K562 (cell line): ENCODE results near the gene SV2C. TPM values are rescaled to one million over a fixed set of nuclear protein-coding genes. Genes with fewer than 3 reads are reported as not detected.

ENCODE experiments used
- ATAC-seq: fragments of 200-7000 bp; cut with Tn5 transposase; 3 replicates; pipeline ENCODE4 v1.9.1; 2020; ENCODE audit warnings: moderate library complexity
- BruUV-seq: library from RNA; stranded (reverse); fragments of 400-500 nt; replicated peaks from 2 replicates; lab custom pipeline; 2021; lab: Mats Ljungman, UMichigan
- CTCF ChIA-PET: fragments of 300-600 bp; formaldehyde crosslinking; extraction: SDS; loops from one replicate; lab custom pipeline; 2021; ENCODE audit warnings: low intra/inter-chr PET ratio; lab: Yijun Ruan, JAX
- POLR2A ChIA-PET: fragments of 300-600, 350-650 bp; sonication (Branson Sonifier 250); formaldehyde crosslinking; extraction: SDS; loops from one replicate; lab custom pipeline; 2021; ENCODE audit warnings: antibody characterized with exemption, inconsistent platforms; lab: Yijun Ruan, JAX
- DNase-seq, 4 experiments: peaks; one replicate each; pipeline versions ENCODE4 v3.0.0 to v3.0.0-alpha.2; 2011 to 2018; ENCODE audit warnings: low spot score in 3 of 4, mixed read lengths in 3 of 4; ENCODE audit errors: extremely low read depth in 1 of 4
- FAIRE-seq: peaks from 2 replicates; lab custom pipeline; 2011; peaks lifted over from hg19 to GRCh38; lab: Jason Lieb, UNC
- H2AFZ ChIP-seq: 2 replicates; pipeline ENCODE4 v1.6.0; 2011; ENCODE audit warnings: low read depth, low read length, control low read depth, inconsistent platforms
- H3K27ac ChIP-seq: fragments of 200-600 bp; 3 replicates; pipeline ENCODE4 v1.8.0; 2011; ENCODE audit warnings: low read depth, mild to moderate bottlenecking, control low read depth, inconsistent platforms, low read length, moderate library complexity, mixed read lengths; ENCODE audit errors: extremely low read depth
- H3K27me3 ChIP-seq, 2 experiments: fragments of 300-600 bp in 1 of 2; 2 replicates in 1 of 2; 3 replicates in 1 of 2; pipeline versions ENCODE4 v1.6.0 to v1.8.0; 2011; ENCODE audit warnings: inconsistent platforms in 2 of 2, low read length in 2 of 2, mild to moderate bottlenecking in 1 of 2, mixed read lengths in 1 of 2, moderate library complexity in 1 of 2; ENCODE audit not compliant: control insufficient read depth in 2 of 2, insufficient read depth in 2 of 2
- H3K36me3 ChIP-seq: fragments of 300-600 bp; 3 replicates; pipeline ENCODE4 v1.8.0; 2011; ENCODE audit warnings: mild to moderate bottlenecking, low read length, inconsistent platforms; ENCODE audit not compliant: control insufficient read depth, insufficient read depth
- H3K4me1 ChIP-seq, 2 experiments: fragments of 200-600 bp in 1 of 2; replicated peaks in 1 of 2; 2 replicates in 1 of 2; 3 replicates in 1 of 2; pipeline versions ENCODE4 v1.5.1 to v1.8.0; 2011; ENCODE audit warnings: inconsistent platforms in 2 of 2, low read length in 2 of 2, mild to moderate bottlenecking in 1 of 2, mixed read lengths in 1 of 2, moderate library complexity in 1 of 2; ENCODE audit not compliant: control insufficient read depth in 2 of 2, insufficient read depth in 2 of 2
- H3K4me2 ChIP-seq: 2 replicates; pipeline ENCODE4 v1.6.1; 2011; ENCODE audit warnings: low read length, control low read depth, inconsistent platforms, mixed read lengths; ENCODE audit not compliant: insufficient read depth
- H3K4me3 ChIP-seq: fragments of 200-600 bp; sonication (generic), shearing (Covaris generic); 2 replicates; pipeline ENCODE4 v1.5.1; 2016; ENCODE audit warnings: control low read depth, inconsistent platforms
- H3K79me2 ChIP-seq: fragments of 200-600 bp; 3 replicates; pipeline ENCODE4 v1.8.0; 2011; ENCODE audit warnings: low read length, inconsistent platforms; ENCODE audit not compliant: control insufficient read depth, insufficient read depth
- H3K9ac ChIP-seq, 2 experiments: 2 replicates each; pipeline versions ENCODE4 v1.6.0 to v1.6.1; 2011; ENCODE audit warnings: low read depth in 2 of 2, low read length in 2 of 2, control low read depth in 1 of 2, inconsistent platforms in 1 of 2, mild to moderate bottlenecking in 1 of 2, mixed read lengths in 1 of 2; ENCODE audit not compliant: insufficient read depth in 1 of 2
- H3K9me1 ChIP-seq: one replicate; pipeline ENCODE4 v1.6.0; 2011; ENCODE audit warnings: inconsistent platforms, mild to moderate bottlenecking, low read length, moderate library complexity; ENCODE audit not compliant: control insufficient read depth, insufficient read depth
- H3K9me3 ChIP-seq: replicated peaks from 2 replicates; pipeline ENCODE4 v1.5.1; 2011; ENCODE audit warnings: low read depth, low read length, inconsistent platforms; ENCODE audit not compliant: control insufficient read depth, insufficient read depth
- H4K20me1 ChIP-seq: replicated peaks from 2 replicates; pipeline ENCODE4 v1.6.1; 2011; ENCODE audit warnings: low read length, inconsistent platforms, mixed read lengths; ENCODE audit not compliant: control insufficient read depth, insufficient read depth
- CEBPZ ChIP-seq: fragments of 150-350 bp; IDR thresholded peaks from 2 replicates; pipeline ENCODE4 v1.6.1; 2014; ENCODE audit warnings: low read depth, mild to moderate bottlenecking, low read length, borderline replicate concordance
- GTF2E2 ChIP-seq: fragments of 200-800 bp; sonication (Bioruptor generic); IDR thresholded peaks from 2 replicates; pipeline ENCODE4 v1.6.1; 2016; ENCODE audit warnings: missing genetic modification characterization, missing compliant biosample characterization
- HCFC1 ChIP-seq: IDR thresholded peaks from 2 replicates; pipeline ENCODE4 v1.6.1; 2012; ENCODE audit warnings: low read depth, low read length, improper control_type of control experiment
- NRF1 ChIP-seq, 2 experiments: fragments of 450-650 bp; IDR thresholded peaks in 1 of 2; conservative IDR thresholded peaks in 1 of 2; 2 replicates each; pipeline ENCODE4 v1.6.1; 2014; ENCODE audit warnings: mild to moderate bottlenecking in 2 of 2
- SAFB2 ChIP-seq: fragments of 200-400 bp; formaldehyde crosslinking; IDR thresholded peaks from 2 replicates; pipeline ENCODE4 v1.6.1; 2018; ENCODE audit warnings: borderline replicate concordance, low read length, low read depth, moderate library complexity; ENCODE audit not compliant: severe bottlenecking
- TBP ChIP-seq: optimal IDR thresholded peaks from 2 replicates; pipeline ENCODE3; 2011; ENCODE audit warnings: low read depth, low read length, improper control_type of control experiment
- TEAD4 ChIP-seq, 2 experiments: sonication (generic) in 1 of 2; formaldehyde crosslinking in 1 of 2; IDR thresholded peaks; 2 replicates each; pipeline versions ENCODE4 v1.6.1 to v1.8.0; 2012 to 2022; ENCODE audit warnings: borderline replicate concordance in 1 of 2, inconsistent platforms in 1 of 2, low read length in 1 of 2, mild to moderate bottlenecking in 1 of 2, missing genetic modification reagents in 1 of 2
- ZNF253 ChIP-seq: fragments of 250-450 bp; sonication (Bioruptor Pico); conservative IDR thresholded peaks from 2 replicates; pipeline ENCODE4 v1.6.1; 2021; ENCODE audit warnings: mild to moderate bottlenecking
- ZNF41 ChIP-seq: fragments of 250-450 bp; sonication (Bioruptor Pico); conservative IDR thresholded peaks from 2 replicates; pipeline ENCODE4 v1.4.0; 2020; ENCODE audit warnings: mild to moderate bottlenecking
- ZNF584 ChIP-seq: fragments of 200-800 bp; sonication (Bioruptor generic); IDR thresholded peaks from 2 replicates; pipeline ENCODE4 v1.6.1; 2016; ENCODE audit warnings: low read depth, mild to moderate bottlenecking, missing genetic modification characterization, missing compliant biosample characterization
- WGBS: fragments of 100-300 bp; shearing (Covaris generic); methylation state at CpG from one replicate; pipeline ENCODE4 v1.1.6; 2016; ENCODE audit warnings: low coverage, mixed read lengths; ENCODE audit not compliant: insufficient coverage; ENCODE audit errors: missing lambda C conversion rate; 5-methylcytosine and 5-hydroxymethylcytosine counted together
- in situ Hi-C: fragments of 300-500 bp; cut with MboI; formaldehyde crosslinking; loops from 4 replicates; pipeline ENCODE4 v1.15.0; 2018; ENCODE audit warnings: inconsistent platforms, mixed read lengths
- intact Hi-C: fragments of 100-400 bp; cut with micrococcal nuclease; formaldehyde crosslinking; loops from 2 replicates; pipeline ENCODE4 v1.14.2; 2022
- polyA plus RNA-seq, 8 experiments: library from polyadenylated mRNA; depleted of rRNA in 4 of 8; stranded (reverse) in 5 of 8; unstranded in 3 of 8; fragments of >200 nt; fragmentation: Nextera tagmentation in 2 of 8; fragmentation: Illumina TruSeq in 1 of 8; extraction: Ambion mirVana in 2 of 8; extraction: Trizol in 1 of 8; gene quantifications; 2 replicates each; pipeline versions ENCODE4 v1.2.1 to v1.2.3, GENCODE V29; 2011 to 2014; ENCODE audit warnings: inconsistent platforms in 1 of 8, missing spikeins in 1 of 8
- total RNA-seq, 7 experiments: library from RNA; depleted of rRNA in 6 of 7; stranded (reverse); fragments of >200 nt in 6 of 7; fragmentation: Illumina TruSeq in 2 of 7; extraction: Trizol in 2 of 7; gene quantifications; 2 replicates each; pipeline versions ENCODE4 v1.2.1 to v1.2.3, GENCODE V29; 2011 to 2021; ENCODE audit warnings: low replicate concordance in 1 of 7
- TF ChIP-seq, protein P1 (sequence below): fragments of 250-450 bp; sonication (Bioruptor Pico); IDR thresholded peaks from 2 replicates; pipeline ENCODE4 v1.8.0; 2022; ENCODE audit warnings: inconsistent platforms
- TF ChIP-seq, protein P2 (sequence below): sonication (generic); formaldehyde crosslinking; IDR thresholded peaks from 2 replicates; pipeline ENCODE4 v1.8.0; 2022; ENCODE audit warnings: mild to moderate bottlenecking, low read depth, missing genetic modification reagents

SV2C gene
- total and polyA plus RNA-seq, 9 of the 15 experiments (the other 6 are each of a cell fraction or from before 2014, with no cell fraction given) = 0.05 TPM; not detected in 8

DNA sequence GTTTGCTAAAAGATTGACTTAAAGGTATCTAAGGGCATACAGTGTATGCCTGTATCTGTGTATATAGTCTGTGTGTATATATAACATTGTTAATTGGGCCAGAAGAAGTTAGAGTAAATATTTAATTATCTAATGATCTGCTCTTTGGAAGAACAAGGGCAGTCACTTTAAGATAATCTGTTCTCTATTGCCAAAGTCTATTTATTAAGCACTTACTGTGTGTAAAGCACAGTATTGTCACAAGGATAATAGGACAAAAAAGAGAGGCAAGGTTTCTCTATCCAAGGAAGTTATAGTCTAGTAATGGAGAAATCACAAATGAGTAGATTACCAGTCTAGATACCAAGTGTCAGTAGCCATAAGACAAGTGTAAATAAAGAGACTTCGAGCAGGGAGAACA, 51.5 kb downstream of the SV2C start (continued):
- TF ChIP-seq CEBPZ = no peak

DNA sequence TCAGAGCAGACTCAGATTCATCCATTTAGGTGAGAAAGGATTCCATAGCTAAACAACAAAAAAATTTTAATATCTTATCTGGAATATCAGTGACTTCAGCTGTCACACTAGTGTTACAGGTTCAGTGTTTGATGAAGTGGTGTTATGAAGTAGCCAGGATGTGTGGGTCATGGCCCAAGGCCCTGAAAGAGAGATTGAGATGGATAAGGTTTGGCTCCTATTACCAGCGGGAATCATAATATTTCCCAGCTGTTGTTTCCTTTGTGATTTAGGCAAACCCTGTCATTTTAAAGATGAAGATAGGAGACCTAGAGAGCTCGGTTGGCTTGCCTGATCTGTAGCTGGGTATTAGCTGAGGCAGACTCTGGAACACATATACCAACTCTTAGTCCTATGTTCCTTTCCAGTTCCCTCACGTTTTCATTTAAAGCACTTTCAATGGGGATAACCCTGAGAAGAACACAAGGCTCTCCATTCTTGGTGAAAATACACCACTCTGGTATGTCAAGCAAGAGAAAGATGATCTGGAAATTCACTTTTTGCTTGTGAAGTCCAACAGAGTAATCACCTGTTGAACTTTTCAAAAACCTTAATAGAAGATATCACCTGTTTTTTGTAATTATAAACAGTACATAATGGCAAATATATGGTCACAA, 54.8 kb downstream of the SV2C start:
- H2AFZ ChIP-seq = no peak overlapping the region
- intact Hi-C loops = no loop called here
- no peaks in the 10 kb centered on the region for H4K20me1 ChIP-seq
- H3K4me1 ChIP-seq = no peaks in the 10 kb centered on the region
- FAIRE-seq (no peak), DNase-seq (no peak), ATAC-seq (no peak)
- H3K4me3 ChIP-seq = no peak overlapping the region
- no peak overlapping the region for H3K9ac ChIP-seq
- CTCF ChIA-PET = no interaction called here
- in situ Hi-C loops = no loop called here
- H3K36me3 ChIP-seq = no peaks in the 10 kb centered on the region
- no TSS peak for BruUV-seq
- no peaks in the 10 kb centered on the region for H3K79me2 ChIP-seq
- H3K4me2 ChIP-seq = no peak overlapping the region
- POLR2A ChIA-PET = interaction anchor here (0.6 kb wide), 1 partner anchor 167 kb away, joined by 3 read pairs; no protein-coding TSS in a partner anchor
- 0% methylated on average over 3 of the region's 3 CpGs for WGBS
- no peaks in the 10 kb centered on the region for H3K9me1 ChIP-seq
- H3K27ac ChIP-seq = no peak overlapping the region
- peaks cover 0 to 6% of the 10 kb centered on the region in 2 experiments; a peak in 1 of 5 replicates for H3K27me3 ChIP-seq
- H3K9me3 ChIP-seq = no peaks in the 10 kb centered on the region
- no peak for TF ChIP-seq ZNF41 (CRISPR knock-in tag)
- TF ChIP-seq, protein P1, sequence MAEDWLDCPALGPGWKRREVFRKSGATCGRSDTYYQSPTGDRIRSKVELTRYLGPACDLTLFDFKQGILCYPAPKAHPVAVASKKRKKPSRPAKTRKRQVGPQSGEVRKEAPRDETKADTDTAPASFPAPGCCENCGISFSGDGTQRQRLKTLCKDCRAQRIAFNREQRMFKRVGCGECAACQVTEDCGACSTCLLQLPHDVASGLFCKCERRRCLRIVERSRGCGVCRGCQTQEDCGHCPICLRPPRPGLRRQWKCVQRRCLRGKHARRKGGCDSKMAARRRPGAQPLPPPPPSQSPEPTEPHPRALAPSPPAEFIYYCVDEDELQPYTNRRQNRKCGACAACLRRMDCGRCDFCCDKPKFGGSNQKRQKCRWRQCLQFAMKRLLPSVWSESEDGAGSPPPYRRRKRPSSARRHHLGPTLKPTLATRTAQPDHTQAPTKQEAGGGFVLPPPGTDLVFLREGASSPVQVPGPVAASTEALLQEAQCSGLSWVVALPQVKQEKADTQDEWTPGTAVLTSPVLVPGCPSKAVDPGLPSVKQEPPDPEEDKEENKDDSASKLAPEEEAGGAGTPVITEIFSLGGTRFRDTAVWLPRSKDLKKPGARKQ (CRISPR knock-in tag) = no peak
- no peak for TF ChIP-seq ZNF584 (CRISPR knock-in tag)
- no peak for TF ChIP-seq SAFB2
- TF ChIP-seq HCFC1 = no peak
- no peak for TF ChIP-seq ZNF253 (CRISPR knock-in tag)
- TF ChIP-seq GTF2E2 (tag) = no peak
- TF ChIP-seq, protein P2, sequence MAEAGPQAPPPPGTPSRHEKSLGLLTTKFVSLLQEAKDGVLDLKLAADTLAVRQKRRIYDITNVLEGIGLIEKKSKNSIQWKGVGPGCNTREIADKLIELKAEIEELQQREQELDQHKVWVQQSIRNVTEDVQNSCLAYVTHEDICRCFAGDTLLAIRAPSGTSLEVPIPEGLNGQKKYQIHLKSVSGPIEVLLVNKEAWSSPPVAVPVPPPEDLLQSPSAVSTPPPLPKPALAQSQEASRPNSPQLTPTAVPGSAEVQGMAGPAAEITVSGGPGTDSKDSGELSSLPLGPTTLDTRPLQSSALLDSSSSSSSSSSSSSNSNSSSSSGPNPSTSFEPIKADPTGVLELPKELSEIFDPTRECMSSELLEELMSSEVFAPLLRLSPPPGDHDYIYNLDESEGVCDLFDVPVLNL = no peak
- TF ChIP-seq NRF1 (conservative IDR thresholded peaks at IDR 0.05 in 1 of 2, IDR thresholded peaks at IDR 0.05 in 1 of 2) = no peak
- TF ChIP-seq TBP = no peak
- no peak for TF ChIP-seq TEAD4 (IDR thresholded peaks at IDR 0.05; ENCODE audit: low read length)
- TF ChIP-seq TEAD4 (CRISPR knock-in tag; IDR thresholded peaks at IDR 0.05; ENCODE audit: borderline replicate concordance) = no peak
